GM12872 (cell line): Measurements from ENCODE around the gene NME1.
A peak's percentile ranks its signal among the peaks of the same experiment; 100 is the strongest.

Experiments used
- CTCF ChIP-seq: IDR thresholded peaks from 3 replicates; pipeline ENCODE4 v1.5.1; 2011; ENCODE audit warnings: low read depth, mild to moderate bottlenecking, low read length, moderate library complexity; ENCODE audit not compliant: insufficient read depth

Gene NME1

DNA sequence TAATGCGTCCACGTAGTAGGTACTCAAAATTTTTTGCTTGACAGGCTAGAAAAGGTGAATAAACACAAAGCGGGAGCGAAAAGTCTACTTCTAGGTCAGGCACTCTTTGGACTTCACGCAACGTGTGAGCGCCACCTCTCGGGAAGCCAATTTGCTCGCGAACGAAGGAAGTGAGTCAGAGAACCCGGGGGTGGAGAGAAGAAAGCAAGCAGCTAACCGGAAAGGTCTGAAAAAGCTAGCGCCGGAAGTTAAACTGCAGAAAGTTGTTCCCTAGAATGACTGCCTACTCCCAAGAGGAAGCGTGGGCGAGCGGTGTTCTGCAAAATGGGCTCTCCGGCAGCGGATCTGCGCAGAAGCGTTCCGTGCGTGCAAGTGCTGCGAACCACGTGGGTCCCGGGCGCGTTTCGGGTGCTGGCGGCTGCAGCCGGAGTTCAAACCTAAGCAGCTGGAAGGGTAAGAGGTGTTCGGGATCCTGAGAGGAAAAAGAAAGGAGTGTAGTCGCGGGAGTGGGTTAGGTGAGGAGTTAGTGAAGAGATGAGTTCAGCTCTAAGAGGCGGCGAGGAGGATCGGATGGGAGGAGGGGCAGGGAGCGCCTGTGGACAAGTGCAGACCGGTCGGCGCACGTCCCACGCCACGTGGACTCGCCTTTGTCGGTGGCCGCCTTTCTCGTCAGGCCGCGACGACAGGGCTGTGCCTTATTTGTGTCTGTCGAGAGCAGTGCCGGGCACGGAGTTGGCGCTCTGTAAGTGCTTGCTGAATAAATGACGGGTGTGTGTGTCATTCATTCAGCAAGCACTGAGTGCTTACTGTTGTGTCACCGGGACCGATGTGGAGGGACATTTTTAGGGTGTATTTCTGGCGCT is at the start of gene NME1:
NME1 (plus strand) TSS at position 350 of the 863 bp plus-strand sequence. CDS start 2,096 bp downstream, outside the sequence.
- TF ChIP-seq CTCF = peak; percentile 87

GRCh38 chr17:51107778-51108177 is 45.6 kb upstream of the NME1 start:
- no peak for TF ChIP-seq CTCF

- TF ChIP-seq CTCF = no peak
Measured at GRCh38 chr17:51115179-51115578, 38.2 kb upstream of the NME1 start.

- no peak for TF ChIP-seq CTCF
Measured at GRCh38 chr17:51118330-51119195, 34.8 kb upstream of the NME1 start.

DNA sequence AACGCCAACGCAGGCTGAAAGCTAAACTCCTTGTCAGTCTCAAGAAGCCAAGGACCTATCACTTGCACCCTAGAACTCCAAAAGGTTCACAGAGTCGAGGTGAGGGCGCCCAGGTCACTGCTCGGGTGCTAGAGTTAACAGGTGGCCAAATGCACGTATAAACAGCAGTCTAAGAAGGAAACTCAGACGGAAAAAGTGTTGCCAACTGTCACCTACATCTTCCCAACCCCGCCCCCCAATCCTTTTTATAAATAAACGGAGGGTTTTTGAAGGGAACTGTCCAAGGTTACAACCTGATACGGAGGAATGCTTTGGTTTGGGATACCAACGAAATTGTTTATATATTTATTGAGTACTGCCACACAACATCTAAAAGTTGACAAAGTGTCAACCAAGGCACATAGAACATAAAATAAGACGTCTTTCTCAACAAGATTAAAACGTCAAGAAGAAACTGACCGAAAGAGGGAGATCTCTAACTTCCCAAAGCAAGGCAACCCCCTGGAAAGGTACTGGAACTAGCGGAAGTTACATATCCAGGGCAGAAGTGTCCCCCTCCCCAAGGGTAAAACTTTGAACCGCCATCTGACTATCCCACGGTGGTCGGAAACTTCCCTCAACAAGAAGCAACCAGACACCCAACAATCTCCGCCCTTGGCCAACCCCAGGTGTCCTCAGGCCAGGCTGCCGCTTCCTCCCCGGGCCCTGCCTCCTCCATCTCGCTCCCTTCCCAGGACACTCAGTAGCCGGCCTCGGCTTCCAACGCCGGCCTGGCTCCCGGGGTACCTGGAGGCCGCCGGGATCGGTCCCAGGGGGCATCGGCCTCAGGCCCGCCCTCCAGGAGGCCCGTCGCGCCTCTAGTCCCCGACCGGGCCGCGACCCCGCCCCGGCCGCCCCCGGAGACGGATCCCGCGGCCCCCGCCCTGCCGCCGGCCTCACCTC is 33.7 kb upstream of the NME1 start:
- TF ChIP-seq CTCF = no peak

DNA sequence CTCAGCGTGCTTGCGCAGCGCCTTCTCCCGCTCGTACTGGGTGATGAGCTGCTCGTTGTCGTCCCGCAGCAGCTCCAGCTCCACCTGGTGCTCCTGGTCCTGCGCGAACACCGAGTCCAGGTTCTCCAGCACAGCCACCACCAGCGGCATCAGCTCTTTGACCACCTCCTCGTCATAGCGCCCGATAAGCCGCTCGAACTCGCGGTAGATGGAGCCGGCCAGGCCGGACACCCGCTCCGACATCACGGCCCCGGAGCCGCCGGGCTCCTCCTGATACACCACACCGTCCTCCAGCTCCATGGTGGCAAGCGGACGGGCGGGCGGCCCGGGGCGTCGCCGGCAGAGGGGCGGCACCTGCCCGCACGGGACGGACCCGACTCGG is 33.0 kb upstream of the NME1 start:
- no peak for TF ChIP-seq CTCF
